ENCODE results near the gene REC8.

The REC8 gene

DNA sequence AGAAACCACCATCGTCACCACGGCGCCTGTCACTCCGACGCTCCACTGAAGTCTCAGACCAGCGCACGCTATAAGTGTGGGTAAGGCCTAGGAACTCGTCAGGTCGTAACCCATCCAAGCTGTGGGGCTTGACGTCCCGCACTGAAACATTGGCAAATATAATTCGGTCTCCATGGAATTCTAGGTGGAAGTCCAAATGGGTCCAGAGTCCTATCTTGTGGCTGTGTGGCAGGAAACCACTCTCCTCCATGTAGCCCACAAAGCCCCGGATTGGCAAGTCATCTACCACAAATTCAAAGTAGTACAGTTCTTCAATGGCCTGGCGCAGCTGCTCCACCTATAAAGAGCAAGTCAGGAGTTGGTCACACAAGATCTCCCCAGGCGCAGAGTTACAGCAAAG lies 21.1 kb downstream of the REC8 start (continued):
- TF ChIP-seq, protein P1, sequence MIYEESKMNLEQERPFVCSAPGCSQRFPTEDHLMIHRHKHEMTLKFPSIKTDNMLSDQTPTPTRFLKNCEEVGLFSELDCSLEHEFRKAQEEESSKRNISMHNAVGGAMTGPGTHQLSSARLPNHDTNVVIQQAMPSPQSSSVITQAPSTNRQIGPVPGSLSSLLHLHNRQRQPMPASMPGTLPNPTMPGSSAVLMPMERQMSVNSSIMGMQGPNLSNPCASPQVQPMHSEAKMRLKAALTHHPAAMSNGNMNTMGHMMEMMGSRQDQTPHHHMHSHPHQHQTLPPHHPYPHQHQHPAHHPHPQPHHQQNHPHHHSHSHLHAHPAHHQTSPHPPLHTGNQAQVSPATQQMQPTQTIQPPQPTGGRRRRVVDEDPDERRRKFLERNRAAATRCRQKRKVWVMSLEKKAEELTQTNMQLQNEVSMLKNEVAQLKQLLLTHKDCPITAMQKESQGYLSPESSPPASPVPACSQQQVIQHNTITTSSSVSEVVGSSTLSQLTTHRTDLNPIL (CRISPR knock-in tag; IDR thresholded peaks at IDR 0.05; ENCODE audit: low read depth): no peak

DNA sequence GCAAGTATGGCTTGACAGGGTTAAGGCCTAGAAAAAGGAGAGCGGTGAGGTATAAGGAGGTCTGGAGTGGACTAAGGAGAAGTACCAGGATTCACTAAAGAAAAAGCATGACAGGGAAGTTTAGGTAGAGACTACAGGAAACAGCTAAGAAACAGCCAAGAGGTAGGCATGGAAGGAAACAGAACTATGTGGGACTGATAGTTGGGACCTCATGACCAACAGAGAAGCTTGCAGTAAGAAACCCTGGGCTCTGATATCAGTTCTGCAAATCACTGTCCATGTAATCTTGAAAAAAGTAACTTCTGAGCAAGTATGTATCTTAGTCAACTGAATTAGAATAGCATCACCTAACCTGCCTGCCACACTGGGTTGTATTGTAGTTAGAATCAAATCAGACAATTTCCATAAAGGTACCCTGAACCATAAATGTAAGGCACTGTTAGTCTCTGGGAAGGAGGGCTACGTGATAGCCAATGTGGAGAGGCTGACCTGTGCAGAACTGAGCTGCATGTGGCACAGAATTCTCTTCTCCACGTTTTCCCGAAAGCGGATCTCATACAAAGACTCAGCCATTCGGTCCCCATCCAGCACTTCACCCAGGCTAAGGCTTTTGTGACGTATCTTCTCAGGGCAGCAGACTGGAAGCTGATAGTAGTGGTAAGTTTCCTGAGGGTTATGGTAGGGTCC lies 22.4 kb downstream of the REC8 start:
- no peak for ATAC-seq
- TF ChIP-seq PPARA (CRISPR knock-in tag; IDR thresholded peaks at IDR 0.05; ENCODE audit: borderline replicate concordance) (no peak), SNAI2 (CRISPR knock-in tag; IDR thresholded peaks at IDR 0.05) (no peak), CSRNP3 (CRISPR knock-in tag; IDR thresholded peaks at IDR 0.05) (no peak), ZNF8 (CRISPR knock-in tag; IDR thresholded peaks at IDR 0.05) (no peak), TOX (CRISPR knock-in tag; IDR thresholded peaks at IDR 0.05; ENCODE audit: borderline replicate concordance) (no peak), ISL1 (CRISPR knock-in tag; IDR thresholded peaks at IDR 0.05) (no peak), ZC3H10 (CRISPR knock-in tag; IDR thresholded peaks at IDR 0.05) (no peak), BACH2 (CRISPR knock-in tag; IDR thresholded peaks at IDR 0.05; ENCODE audit: borderline replicate concordance) (no peak)
- TF ChIP-seq, protein P2, sequence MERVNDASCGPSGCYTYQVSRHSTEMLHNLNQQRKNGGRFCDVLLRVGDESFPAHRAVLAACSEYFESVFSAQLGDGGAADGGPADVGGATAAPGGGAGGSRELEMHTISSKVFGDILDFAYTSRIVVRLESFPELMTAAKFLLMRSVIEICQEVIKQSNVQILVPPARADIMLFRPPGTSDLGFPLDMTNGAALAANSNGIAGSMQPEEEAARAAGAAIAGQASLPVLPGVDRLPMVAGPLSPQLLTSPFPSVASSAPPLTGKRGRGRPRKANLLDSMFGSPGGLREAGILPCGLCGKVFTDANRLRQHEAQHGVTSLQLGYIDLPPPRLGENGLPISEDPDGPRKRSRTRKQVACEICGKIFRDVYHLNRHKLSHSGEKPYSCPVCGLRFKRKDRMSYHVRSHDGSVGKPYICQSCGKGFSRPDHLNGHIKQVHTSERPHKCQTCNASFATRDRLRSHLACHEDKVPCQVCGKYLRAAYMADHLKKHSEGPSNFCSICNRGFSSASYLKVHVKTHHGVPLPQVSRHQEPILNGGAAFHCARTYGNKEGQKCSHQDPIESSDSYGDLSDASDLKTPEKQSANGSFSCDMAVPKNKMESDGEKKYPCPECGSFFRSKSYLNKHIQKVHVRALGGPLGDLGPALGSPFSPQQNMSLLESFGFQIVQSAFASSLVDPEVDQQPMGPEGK (CRISPR knock-in tag; IDR thresholded peaks at IDR 0.05; ENCODE audit: borderline replicate concordance): no peak
- TF ChIP-seq, protein P1 (CRISPR knock-in tag; IDR thresholded peaks at IDR 0.05; ENCODE audit: low read depth): no peak

DNA sequence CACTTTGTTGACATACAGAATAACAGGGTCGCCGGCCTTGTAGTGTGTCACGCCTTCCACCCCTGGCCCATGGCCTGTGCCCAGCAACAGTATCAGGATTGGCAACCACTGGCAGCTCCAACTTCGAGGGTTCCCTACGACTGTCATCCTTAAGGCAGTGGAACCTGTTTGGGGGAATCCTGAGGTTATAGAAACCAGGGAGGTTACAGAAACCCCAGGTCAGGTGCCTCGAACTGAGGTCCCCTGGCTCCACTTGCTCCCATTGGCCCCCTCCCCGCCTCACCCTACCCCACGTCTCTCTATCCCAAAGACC lies 22.9 kb downstream of the REC8 start:
- no peak; the same call in 2 of the 3 replicates for ATAC-seq
- no peak for TF ChIP-seq GLIS3 (CRISPR knock-in tag; IDR thresholded peaks at IDR 0.05)
- no peak for TF ChIP-seq ZNF565 (CRISPR knock-in tag; conservative IDR thresholded peaks at IDR 0.05; ENCODE audit: low read depth)
- no peak for TF ChIP-seq PPARA (CRISPR knock-in tag; IDR thresholded peaks at IDR 0.05; ENCODE audit: borderline replicate concordance)
- no peak for TF ChIP-seq TCF4 (CRISPR knock-in tag; IDR thresholded peaks at IDR 0.05; ENCODE audit: borderline replicate concordance)
- no peak for TF ChIP-seq ARNTL (CRISPR knock-in tag; IDR thresholded peaks at IDR 0.05; ENCODE audit: borderline replicate concordance, low read depth)
- no peak for TF ChIP-seq CSDC2 (CRISPR knock-in tag; IDR thresholded peaks at IDR 0.05)
- TF ChIP-seq ZC3H10 (CRISPR knock-in tag; IDR thresholded peaks at IDR 0.05): no peak
- TF ChIP-seq SNAI2 (CRISPR knock-in tag; IDR thresholded peaks at IDR 0.05): no peak
- TF ChIP-seq, protein P2 (CRISPR knock-in tag; IDR thresholded peaks at IDR 0.05; ENCODE audit: borderline replicate concordance): no peak
- no peak for TF ChIP-seq BACH2 (CRISPR knock-in tag; IDR thresholded peaks at IDR 0.05; ENCODE audit: borderline replicate concordance)

DNA sequence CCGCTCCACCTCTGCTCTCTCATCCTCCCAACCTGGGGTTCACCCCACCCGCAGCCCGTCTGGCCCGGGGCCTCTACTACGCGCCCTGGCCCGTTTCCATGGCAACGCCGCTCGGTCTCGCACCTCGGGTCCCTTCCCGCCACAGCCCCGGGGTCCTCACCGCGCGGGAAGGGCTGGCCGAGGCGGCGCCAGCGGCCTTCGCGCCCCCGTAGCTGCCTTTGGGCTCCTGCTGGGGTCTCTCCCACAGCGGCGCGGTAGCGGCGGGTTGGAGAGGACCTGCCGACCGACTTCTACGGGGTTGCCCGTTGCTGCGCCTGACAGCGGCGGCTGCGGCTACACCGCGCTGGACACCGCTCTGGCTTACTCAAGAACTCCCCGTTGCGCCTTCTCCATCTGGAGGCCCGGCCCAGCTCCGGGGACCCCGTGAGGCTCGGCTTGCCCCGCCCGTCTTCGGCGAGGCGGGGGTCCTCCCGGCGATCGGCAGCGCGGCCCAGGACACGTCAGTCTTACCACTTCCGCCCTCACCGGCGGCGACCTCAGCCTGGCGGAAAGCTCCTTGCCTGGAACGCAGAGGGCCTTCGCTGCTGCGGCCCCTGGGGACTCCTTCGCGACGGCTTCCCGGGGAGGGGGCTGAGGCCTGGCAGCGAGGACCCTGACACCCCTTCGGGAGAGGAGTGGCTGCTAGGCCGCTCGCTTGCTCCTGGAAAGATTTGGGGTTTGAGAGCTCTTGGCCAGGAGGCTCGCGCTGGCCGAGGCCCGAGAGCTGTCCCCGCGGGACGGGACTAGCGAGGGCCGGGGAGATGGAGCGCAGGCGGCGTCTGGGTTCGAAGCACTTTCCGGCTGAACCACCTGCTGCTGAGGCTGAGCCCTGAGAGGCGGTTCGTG lies 23.5 kb downstream of the REC8 start, which contains the start of gene TM9SF1:
Gene TM9SF1, minus strand, starts transcription at position 256 of the 885 bp plus-strand sequence. CDS start 422 bp downstream, outside the sequence.
- peak; percentile 96 for ATAC-seq
- TF ChIP-seq TSHZ2 (CRISPR knock-in tag; IDR thresholded peaks at IDR 0.05): peak; percentile 58; the same call in 1 of the 2 replicates
- no peak for TF ChIP-seq ZC3H10 (CRISPR knock-in tag; IDR thresholded peaks at IDR 0.05)
- TF ChIP-seq CSDC2 (CRISPR knock-in tag; IDR thresholded peaks at IDR 0.05): 0 out of 2 replicates have a peak, but pooled peaks have one; percentile 60
